ENCODE data around the gene PKP1. TPM values are rescaled to one million over a fixed set of nuclear protein-coding genes. Genes with fewer than 3 reads are reported as not detected.

Gene PKP1
- total and polyA plus RNA-seq, 2 donors (not counting 3 experiments of a cell fraction or from before 2014, with no cell fraction given) = 0.01 TPM; not detected in 1

DNA sequence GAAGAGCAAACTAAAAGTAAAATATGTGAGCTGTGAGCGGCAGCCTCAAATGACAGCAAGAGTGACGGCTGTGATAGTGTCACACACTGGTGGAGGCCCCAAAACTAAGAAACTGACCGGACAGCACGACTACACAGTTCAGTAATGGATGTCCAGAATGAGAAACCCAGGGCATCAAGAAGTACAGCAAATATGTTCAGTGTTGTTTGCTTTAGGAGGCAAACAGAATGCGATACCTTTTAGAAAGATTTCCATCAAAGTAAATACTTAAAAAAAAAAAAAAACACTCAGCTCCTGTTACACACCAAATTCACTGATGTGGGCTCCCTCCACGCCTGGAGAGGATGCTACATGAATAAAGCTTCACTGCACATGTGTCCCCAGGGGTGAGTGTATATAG lies 1.1 kb upstream of the PKP1 start:
- H3K27me3 ChIP-seq (ENCODE audit: control insufficient read depth in 2 of 2, insufficient read depth in 2 of 2, low read length in 2 of 2) = peaks cover 40 to 56% of the 10 kb centered on the region in 2 experiments
- BruUV-seq (replicated peaks) = no TSS peak
- no peak for FAIRE-seq

More for the DNA sequence above, 1.1 kb upstream of the PKP1 start:
- Histone ChIP-seq H2AFZ (ENCODE audit: low read depth, low read length) (no peak overlapping the region), H3K27ac (ENCODE audit: insufficient read depth, low read depth, low read length) (no peak overlapping the region), H3K9me3 (replicated peaks; ENCODE audit: control insufficient read depth, insufficient read depth, low read length) (no peaks in the 10 kb centered on the region), H3K4me1 (ENCODE audit: control insufficient read depth, extremely low read depth, insufficient read depth, low read length) (no peaks in the 10 kb centered on the region), H3K79me2 (ENCODE audit: control insufficient read depth, insufficient read depth, low read length) (no peaks in the 10 kb centered on the region), H4K20me1 (replicated peaks; ENCODE audit: control insufficient read depth, extremely low read depth, insufficient read depth, low read length) (no peaks in the 10 kb centered on the region), H3K4me3 (replicated peaks in 1 of 3; ENCODE audit: insufficient read depth in 1 of 3, low read depth in 1 of 3, low read length in 3 of 3) (no peak overlapping the region), H3K9me1 (replicated peaks; ENCODE audit: control insufficient read depth, extremely low read depth, insufficient read depth, low read length) (no peaks in the 10 kb centered on the region), H3K4me2 (ENCODE audit: insufficient read depth, low read length) (no peak overlapping the region), H3K9ac (replicated peaks; ENCODE audit: extremely low read depth, insufficient read depth, low read length) (no peak overlapping the region), H3K36me3 (ENCODE audit: control insufficient read depth in 2 of 2, extremely low read depth in 1 of 2, insufficient read depth in 2 of 2, low read length in 2 of 2) (no peaks in the 10 kb centered on the region)
- TF ChIP-seq POLR2A (IDR thresholded peaks at IDR 0.05; ENCODE audit: low read depth, low read length) = no peak
- TF ChIP-seq CTCF (IDR thresholded peaks at IDR 0.05; ENCODE audit: extremely low read depth in 1 of 2, insufficient read depth in 1 of 2, low read depth in 1 of 2, low read length in 2 of 2) = no peak
- TF ChIP-seq POLR2AphosphoS5 (IDR thresholded peaks at IDR 0.05; ENCODE audit: insufficient read depth, low read depth, low read length) = no peak
- TF ChIP-seq MYC (IDR thresholded peaks at IDR 0.05; ENCODE audit: low read depth, low read length) = no peak
- no peak for TF ChIP-seq GATA2 (IDR thresholded peaks at IDR 0.05; ENCODE audit: insufficient read depth, insufficient read length, low read depth, low read length)
- TF ChIP-seq, protein P1, sequence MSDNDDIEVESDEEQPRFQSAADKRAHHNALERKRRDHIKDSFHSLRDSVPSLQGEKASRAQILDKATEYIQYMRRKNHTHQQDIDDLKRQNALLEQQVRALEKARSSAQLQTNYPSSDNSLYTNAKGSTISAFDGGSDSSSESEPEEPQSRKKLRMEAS (IDR thresholded peaks at IDR 0.05; ENCODE audit: insufficient read depth, insufficient read length) = no peak
- no peak for DNase-seq (ENCODE audit: low read depth, low spot score)
- ChIA-PET CTCF (interaction anchor here (0.8 to 1.2 kb wide), 5 partner anchors 10 to 166 kb away, joined by 3 to 4 read pairs (median 3); no protein-coding TSS in a partner anchor), POLR2A (no interaction called here)
- dilution Hi-C loops (cut with MboI; ENCODE audit: extremely low pct_ligation_motif_present, low sequenced_read_pairs) (no loop called here), intact Hi-C loops (cut with micrococcal nuclease) (no loop called here)
